ENCODE data around the gene GNAT2. TPM values are rescaled to one million over a fixed set of nuclear protein-coding genes. Genes with fewer than 3 reads are reported as not detected.

Gene GNAT2
- total RNA-seq, 4 donors from 2014 or later = not detected

- Histone ChIP-seq H3K4me1 (peaks cover 14 to 88% (median 27%) of the 10 kb centered on the region in 3 donors), H3K27ac (no peak overlapping the region), H3K27me3 (no peaks in the 10 kb centered on the region), H3K4me3 (no peak overlapping the region), H3K36me3 (no peaks in the 10 kb centered on the region), H3K9me3 (no peaks in the 10 kb centered on the region)
- TF ChIP-seq POLR2A (IDR thresholded peaks at IDR 0.05) (no peak), POLR2AphosphoS5 (IDR thresholded peaks at IDR 0.05) (no peak), EP300 (IDR thresholded peaks at IDR 0.05) (no peak), CTCF (IDR thresholded peaks at IDR 0.05) (no peak)
- no peak for ATAC-seq
- 83 to 85% methylated on average over 2 to 3 of the region's 3 CpGs for WGBS, 2 donors (ENCODE audit: low coverage in 1 of 2)
Measured at GRCh38 chr1:109565241-109565640, 54.2 kb downstream of the GNAT2 start.

DNA sequence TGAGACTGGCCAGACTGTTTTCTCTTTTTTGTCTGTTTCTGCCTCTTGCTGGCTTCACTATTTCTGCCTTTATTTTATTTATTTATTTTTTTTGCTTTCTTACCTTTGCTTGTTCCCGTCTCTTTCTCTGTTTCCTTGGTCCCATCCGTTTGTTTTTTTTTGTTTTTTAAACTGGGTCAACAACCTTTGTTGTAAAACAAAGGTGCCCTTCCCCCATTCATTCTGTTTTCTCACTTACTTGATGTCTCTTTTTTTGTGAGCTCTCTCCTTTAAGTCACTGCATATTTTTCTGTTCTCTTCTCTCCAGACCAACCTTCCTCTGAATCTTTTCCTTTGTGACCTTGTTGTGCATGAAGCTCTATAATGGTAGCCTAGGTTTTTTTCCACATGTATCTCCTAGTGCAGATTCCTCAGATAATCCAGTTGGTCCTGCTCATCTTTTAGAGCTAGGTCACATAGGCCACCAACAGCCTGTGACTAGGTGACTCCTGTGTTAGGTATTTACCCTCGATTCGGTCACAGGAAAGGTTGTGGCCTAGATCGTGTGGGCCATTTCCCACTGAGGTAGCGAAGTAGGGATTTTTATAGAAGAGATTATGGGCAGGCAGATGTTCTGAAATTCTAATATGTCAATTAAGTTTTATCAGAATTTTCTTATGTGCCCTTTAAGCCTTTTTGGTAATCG is 55.1 kb downstream of the GNAT2 start:
- Histone ChIP-seq H3K27ac (no peak overlapping the region), H3K36me3 (no peaks in the 10 kb centered on the region), H3K4me3 (no peak overlapping the region), H3K27me3 (no peaks in the 10 kb centered on the region), H3K9me3 (no peaks in the 10 kb centered on the region), H3K4me1 (peaks cover 14 to 86% (median 25%) of the 10 kb centered on the region in 3 donors)
- 70 to 89% methylated on average over 4 to 7 of the region's 7 CpGs for WGBS, 2 donors (ENCODE audit: low coverage in 1 of 2)
- no peak for ATAC-seq
- TF ChIP-seq POLR2AphosphoS5 (IDR thresholded peaks at IDR 0.05) (no peak), POLR2A (IDR thresholded peaks at IDR 0.05) (no peak), EP300 (IDR thresholded peaks at IDR 0.05) (no peak), CTCF (IDR thresholded peaks at IDR 0.05) (no peak)

- TF ChIP-seq CTCF (IDR thresholded peaks at IDR 0.05) = no peak
- no peak for TF ChIP-seq POLR2AphosphoS5 (IDR thresholded peaks at IDR 0.05)
- no peak for TF ChIP-seq POLR2A (IDR thresholded peaks at IDR 0.05)
- no peak for TF ChIP-seq EP300 (IDR thresholded peaks at IDR 0.05)
- H3K4me1 ChIP-seq = peaks cover 5 to 76% (median 14%) of the 10 kb centered on the region in 3 donors
Measured at GRCh38 chr1:109559995-109560394, 59.4 kb downstream of the GNAT2 start.

GRCh38 chr1:109557520-109557919 is 61.9 kb downstream of the GNAT2 start:
- Histone ChIP-seq H3K4me3 (no peak overlapping the region), H3K9me3 (no peaks in the 10 kb centered on the region), H3K27me3 (no peaks in the 10 kb centered on the region), H3K36me3 (no peaks in the 10 kb centered on the region), H3K27ac (no peak overlapping the region), H3K4me1 (peaks cover 3 to 74% (median 4%) of the 10 kb centered on the region in 3 donors)
- 91 to 100% methylated on average over 5 of the region's 5 CpGs for WGBS, 2 donors (ENCODE audit: low coverage in 1 of 2)
- TF ChIP-seq POLR2A (IDR thresholded peaks at IDR 0.05) (no peak), POLR2AphosphoS5 (IDR thresholded peaks at IDR 0.05) (no peak), CTCF (IDR thresholded peaks at IDR 0.05) (no peak), EP300 (IDR thresholded peaks at IDR 0.05) (no peak)
- ATAC-seq = no peak

More at GRCh38 chr1:109559995-109560394, 59.4 kb downstream of the GNAT2 start:
- H3K4me3 ChIP-seq = no peak overlapping the region
- no peak overlapping the region for H3K27ac ChIP-seq
- H3K36me3 ChIP-seq = no peaks in the 10 kb centered on the region
- H3K27me3 ChIP-seq = no peaks in the 10 kb centered on the region
- ATAC-seq = no peak
- H3K9me3 ChIP-seq = no peaks in the 10 kb centered on the region

DNA sequence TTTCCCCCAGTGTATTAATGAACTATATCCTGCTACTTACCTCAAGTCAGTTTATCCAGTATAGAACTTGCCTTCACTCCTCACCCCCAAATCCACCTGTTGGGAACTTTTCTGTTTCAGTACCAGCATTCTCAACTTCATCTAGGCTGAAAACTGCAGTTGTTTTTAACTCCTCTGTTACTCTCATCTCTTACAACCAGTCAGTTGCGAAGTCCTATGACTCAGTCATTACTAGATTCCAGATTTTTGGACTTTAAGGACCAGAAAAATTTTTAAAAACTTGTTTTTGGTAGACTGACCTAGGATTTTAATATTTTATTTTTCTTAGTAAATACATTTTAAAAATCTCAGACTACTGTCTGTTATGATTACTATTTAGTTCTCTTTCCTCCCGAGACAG is 62.9 kb downstream of the GNAT2 start:
- H3K4me3 ChIP-seq = no peak overlapping the region
- H3K9me3 ChIP-seq = no peaks in the 10 kb centered on the region
- TF ChIP-seq EP300 (IDR thresholded peaks at IDR 0.05) = no peak
- TF ChIP-seq POLR2AphosphoS5 (IDR thresholded peaks at IDR 0.05) = no peak
- no peak for TF ChIP-seq POLR2A (IDR thresholded peaks at IDR 0.05)
- no peak for TF ChIP-seq CTCF (IDR thresholded peaks at IDR 0.05)
- H3K27me3 ChIP-seq = no peaks in the 10 kb centered on the region
- no peak for ATAC-seq
- 80 to 85% methylated on average over 1 to 2 of the region's 2 CpGs for WGBS, 2 donors (ENCODE audit: low coverage in 1 of 2)
- peaks cover 0 to 77% (median 0%) of the 10 kb centered on the region in 3 donors for H3K4me1 ChIP-seq
- no peak overlapping the region for H3K27ac ChIP-seq
- no peaks in the 10 kb centered on the region for H3K36me3 ChIP-seq

Measured in gastroesophageal sphincter (tissue), 4 donors.